RCC 7860 (cell line): ENCODE measurements around the gene CFAP97D2.
A peak's percentile ranks its signal among the peaks of the same experiment; 100 is the strongest.
"Not testable (repeated sequence)": the region's sequence is repeated elsewhere in the genome, so short reads cannot be mapped to it uniquely, and the experiment has no call there.

ENCODE experiments used
- DNase-seq: peaks from one replicate; pipeline ENCODE4 v3.0.0-alpha.2; 2015; ENCODE audit warnings: low spot score
- FAIRE-seq: peaks from 2 replicates; lab custom pipeline; 2012; peaks lifted over from hg19 to GRCh38; lab: Jason Lieb, UNC

Gene CFAP97D2

GRCh38 chr13:114230575-114230974 lies 51.5 kb downstream of the CFAP97D2 start:
- FAIRE-seq (no peak), DNase-seq (no peak)

GRCh38 chr13:114231886-114232285 lies 52.8 kb downstream of the CFAP97D2 start:
- DNase-seq (no peak), FAIRE-seq (no peak)

- DNase-seq (no peak), FAIRE-seq (no peak)
These were observed 55.2 kb downstream of the CFAP97D2 start for GRCh38 chr13:114234266-114234644.

- peak; percentile 74 for DNase-seq
- no peak for FAIRE-seq
These were observed 55.8 kb downstream of the CFAP97D2 start, which contains the start of gene CDC16 for GRCh38 chr13:114234645-114235421. Gene CDC16 (plus strand): TSS chr13:114234897. CDS start chr13:114235085, 188 bp downstream.

- FAIRE-seq (no peak), DNase-seq (no peak)
These were observed 56.6 kb downstream of the CFAP97D2 start for GRCh38 chr13:114235697-114236096.

GRCh38 chr13:114236227-114236626 lies 57.2 kb downstream of the CFAP97D2 start:
- DNase-seq (no peak), FAIRE-seq (no peak)

- FAIRE-seq (no peak), DNase-seq (no peak)
These were observed 58.5 kb downstream of the CFAP97D2 start for GRCh38 chr13:114237415-114238112.

GRCh38 chr13:114241918-114242317 lies 62.9 kb downstream of the CFAP97D2 start:
- FAIRE-seq = no peak

GRCh38 chr13:114243971-114244370 lies 64.9 kb downstream of the CFAP97D2 start:
- no peak for FAIRE-seq
- no peak for DNase-seq

More at GRCh38 chr13:114241918-114242317, 62.9 kb downstream of the CFAP97D2 start:
- no peak for DNase-seq

GRCh38 chr13:114244637-114245036 lies 65.6 kb downstream of the CFAP97D2 start:
- DNase-seq (no peak), FAIRE-seq (no peak)

- DNase-seq = no peak
- no peak for FAIRE-seq
These were observed 69.0 kb downstream of the CFAP97D2 start for GRCh38 chr13:114248011-114248410.

- DNase-seq (no peak), FAIRE-seq (no peak)
These were observed 70.0 kb downstream of the CFAP97D2 start for GRCh38 chr13:114249077-114249476.

- DNase-seq, FAIRE-seq: not testable (repeated sequence)
These were observed 72.8 kb downstream of the CFAP97D2 start for GRCh38 chr13:114251639-114252440.

GRCh38 chr13:114256547-114256946 lies 77.5 kb downstream of the CFAP97D2 start:
- DNase-seq (no peak), FAIRE-seq (no peak)

GRCh38 chr13:114257014-114257413 lies 78.0 kb downstream of the CFAP97D2 start:
- FAIRE-seq = no peak
- no peak for DNase-seq

- DNase-seq (no peak), FAIRE-seq (no peak)
These were observed 79.5 kb downstream of the CFAP97D2 start for GRCh38 chr13:114258589-114258988.

GRCh38 chr13:114259374-114259773 lies 80.3 kb downstream of the CFAP97D2 start:
- no peak for FAIRE-seq
- no peak for DNase-seq

GRCh38 chr13:114259974-114260373 lies 80.9 kb downstream of the CFAP97D2 start:
- DNase-seq (no peak), FAIRE-seq (no peak)

GRCh38 chr13:114260814-114261213 lies 81.8 kb downstream of the CFAP97D2 start:
- DNase-seq (no peak), FAIRE-seq (no peak)

- DNase-seq = no peak
- FAIRE-seq = no peak
These were observed 82.4 kb downstream of the CFAP97D2 start for GRCh38 chr13:114261328-114261965.

GRCh38 chr13:114263578-114263977 lies 84.5 kb downstream of the CFAP97D2 start:
- FAIRE-seq = no peak
- DNase-seq = no peak
